ENCODE results near the gene C2. TPM values are rescaled to one million over a fixed set of nuclear protein-coding genes. Genes with fewer than 3 reads are reported as not detected.

Gene C2
- total RNA-seq, 1 donor from 2014 or later, result 2.4 TPM

- TF ChIP-seq CTCF (IDR thresholded peaks at IDR 0.05), result no peak
- Mint-ChIP-seq H3K27ac (ENCODE audit: unreplicated experiment) (no peak overlapping the region), H3K36me3 (ENCODE audit: unreplicated experiment) (no peaks in the 10 kb centered on the region), H3K27me3 (ENCODE audit: unreplicated experiment) (peaks cover 13% of the 10 kb centered on the region), H3K4me1 (ENCODE audit: unreplicated experiment) (peaks cover 1% of the 10 kb centered on the region), H3K4me3 (ENCODE audit: unreplicated experiment) (no peak overlapping the region), H3K9me3 (ENCODE audit: unreplicated experiment) (no peaks in the 10 kb centered on the region)
- no peak for DNase-seq (ENCODE audit: extremely low spot score, unreplicated experiment)
Observed at GRCh38 chr6:31935021-31935420, 7.5 kb downstream of the C2 start.

DNA sequence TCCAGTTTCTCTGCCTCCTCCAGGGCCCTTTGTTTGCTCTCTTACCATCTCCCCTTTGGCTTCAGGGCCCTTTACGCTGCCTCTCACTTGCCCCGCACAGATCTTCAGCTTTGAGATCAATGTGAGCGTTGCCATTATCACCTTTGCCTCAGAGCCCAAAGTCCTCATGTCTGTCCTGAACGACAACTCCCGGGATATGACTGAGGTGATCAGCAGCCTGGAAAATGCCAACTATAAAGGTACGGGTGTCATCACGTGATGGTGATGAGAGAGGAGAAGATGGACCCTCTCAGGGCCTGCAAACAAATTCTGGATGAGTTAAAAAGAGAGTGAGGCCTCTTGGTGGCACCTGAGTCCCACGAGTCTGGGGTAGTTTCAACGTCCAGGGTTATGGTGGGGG is 8.3 kb downstream of the C2 start:
- Mint-ChIP-seq H3K36me3 (ENCODE audit: unreplicated experiment) (no peaks in the 10 kb centered on the region), H3K4me1 (ENCODE audit: unreplicated experiment) (peaks cover 9% of the 10 kb centered on the region), H3K9me3 (ENCODE audit: unreplicated experiment) (no peaks in the 10 kb centered on the region), H3K27me3 (ENCODE audit: unreplicated experiment) (peaks cover 13% of the 10 kb centered on the region), H3K4me3 (ENCODE audit: unreplicated experiment) (no peak overlapping the region), H3K27ac (ENCODE audit: unreplicated experiment) (no peak overlapping the region)
- no peak for DNase-seq (ENCODE audit: extremely low spot score, unreplicated experiment)
- no peak for TF ChIP-seq CTCF (IDR thresholded peaks at IDR 0.05)

- H3K4me1 Mint-ChIP-seq (ENCODE audit: unreplicated experiment), result peaks cover 19% of the 10 kb centered on the region
- no peaks in the 10 kb centered on the region for H3K36me3 Mint-ChIP-seq (ENCODE audit: unreplicated experiment)
- H3K4me3 Mint-ChIP-seq (ENCODE audit: unreplicated experiment), result no peak overlapping the region
- peaks cover 5% of the 10 kb centered on the region for H3K27me3 Mint-ChIP-seq (ENCODE audit: unreplicated experiment)
- no peaks in the 10 kb centered on the region for H3K9me3 Mint-ChIP-seq (ENCODE audit: unreplicated experiment)
- no peak for TF ChIP-seq CTCF (IDR thresholded peaks at IDR 0.05)
- no peak for DNase-seq (ENCODE audit: extremely low spot score, unreplicated experiment)
- peak overlapping the region; percentile 52 for H3K27ac Mint-ChIP-seq (ENCODE audit: unreplicated experiment)
Observed at GRCh38 chr6:31940256-31940664, 12.7 kb downstream of the C2 start.

GRCh38 chr6:31943742-31944141 is 16.2 kb downstream of the C2 start:
- no peak overlapping the region for H3K27ac Mint-ChIP-seq (ENCODE audit: unreplicated experiment)
- TF ChIP-seq CTCF (IDR thresholded peaks at IDR 0.05), result no peak
- no peak for DNase-seq (ENCODE audit: extremely low spot score, unreplicated experiment)
- H3K36me3 Mint-ChIP-seq (ENCODE audit: unreplicated experiment), result no peaks in the 10 kb centered on the region
- no peaks in the 10 kb centered on the region for H3K9me3 Mint-ChIP-seq (ENCODE audit: unreplicated experiment)
- no peak overlapping the region for H3K4me3 Mint-ChIP-seq (ENCODE audit: unreplicated experiment)
- H3K27me3 Mint-ChIP-seq (ENCODE audit: unreplicated experiment), result peaks cover 5% of the 10 kb centered on the region
- peaks cover 30% of the 10 kb centered on the region for H3K4me1 Mint-ChIP-seq (ENCODE audit: unreplicated experiment)

- Mint-ChIP-seq H3K27me3 (ENCODE audit: unreplicated experiment) (peaks cover 5% of the 10 kb centered on the region), H3K36me3 (ENCODE audit: unreplicated experiment) (no peaks in the 10 kb centered on the region), H3K4me1 (ENCODE audit: unreplicated experiment) (peaks cover 28% of the 10 kb centered on the region), H3K27ac (ENCODE audit: unreplicated experiment) (peak overlapping the region; percentile 90), H3K4me3 (ENCODE audit: unreplicated experiment) (no peak overlapping the region), H3K9me3 (ENCODE audit: unreplicated experiment) (no peaks in the 10 kb centered on the region)
- no peak for DNase-seq (ENCODE audit: extremely low spot score, unreplicated experiment)
- TF ChIP-seq CTCF (IDR thresholded peaks at IDR 0.05), result no peak
Observed at GRCh38 chr6:31945154-31945506, 17.6 kb downstream of the C2 start.

Measured in osteocyte (in vitro differentiated cells).